ENCODE measurements around the gene CIP2A. TPM values are rescaled to one million over a fixed set of nuclear protein-coding genes. Genes with fewer than 3 reads are reported as not detected.

Gene CIP2A
- total and polyA plus RNA-seq, 2 of the 13 experiments (the other 11 are each of a cell fraction or from before 2014, with no cell fraction given), result 7.8 to 36.9 TPM

- FAIRE-seq (no peak), DNase-seq (ENCODE audit: low spot score) (no peak), ATAC-seq (no peak)
- H4K20me1 ChIP-seq (ENCODE audit: insufficient read depth, low read length), result no peaks in the 10 kb centered on the region
- H3K4me1 ChIP-seq (ENCODE audit: insufficient read depth, low read length), result no peaks in the 10 kb centered on the region
- no peak for TF ChIP-seq NFRKB (IDR thresholded peaks at IDR 0.05)
- no peak for TF ChIP-seq REL (CRISPR knock-in tag; conservative IDR thresholded peaks at IDR 0.05)
- no peak for TF ChIP-seq DR1 (CRISPR knock-in tag; IDR thresholded peaks at IDR 0.05)
- no peak for TF ChIP-seq KLF13 (CRISPR knock-in tag; IDR thresholded peaks at IDR 0.05)
- no peak for TF ChIP-seq ZNF138 (CRISPR knock-in tag; IDR thresholded peaks at IDR 0.05; ENCODE audit: low read depth)
- no peak for TF ChIP-seq ETV5 (CRISPR knock-in tag; IDR thresholded peaks at IDR 0.05; ENCODE audit: borderline replicate concordance)
- TF ChIP-seq MEIS1 (CRISPR knock-in tag; IDR thresholded peaks at IDR 0.05; ENCODE audit: borderline replicate concordance), result no peak
- no peak for TF ChIP-seq ZNF383 (CRISPR knock-in tag; IDR thresholded peaks at IDR 0.05; ENCODE audit: borderline replicate concordance)
- no peak for TF ChIP-seq ZNF3 (CRISPR knock-in tag; IDR thresholded peaks at IDR 0.05)
- TF ChIP-seq YEATS4 (CRISPR knock-in tag; IDR thresholded peaks at IDR 0.05; ENCODE audit: borderline replicate concordance), result no peak
- no peak for TF ChIP-seq NFKB2 (CRISPR knock-in tag; IDR thresholded peaks at IDR 0.05; ENCODE audit: borderline replicate concordance)
- ChIA-PET POLR2A (no interaction called here), CTCF (ENCODE audit: low intra/inter-chr PET ratio, low total read pairs) (no interaction called here)
- H3K9me3 ChIP-seq (ENCODE audit: low read length), result no peaks in the 10 kb centered on the region
- H3K4me3 ChIP-seq (replicated peaks in 1 of 3; ENCODE audit: insufficient read depth in 1 of 3, low read depth in 2 of 3, low read length in 3 of 3), result no peak overlapping the region
- H3K36me3 ChIP-seq (replicated peaks in 1 of 2; ENCODE audit: control insufficient read depth in 1 of 2, insufficient read depth in 2 of 2, low read length in 2 of 2), result no peaks in the 10 kb centered on the region
- no peaks in the 10 kb centered on the region for H3K79me2 ChIP-seq (ENCODE audit: insufficient read depth, low read length)
- H3K27ac ChIP-seq (ENCODE audit: extremely low read length, insufficient read depth, low read length), result no peak overlapping the region
- H3K27me3 ChIP-seq (ENCODE audit: control insufficient read depth in 1 of 2, insufficient read depth in 2 of 2, low read length in 2 of 2), result no peaks in the 10 kb centered on the region; a peak in 1 of 5 replicates
- no peak overlapping the region for H3K9ac ChIP-seq (ENCODE audit: insufficient read depth, low read depth, low read length)
- in situ Hi-C loops (cut with HindIII; ENCODE audit: extremely low pct_ligation_motif_present, low pct_unique_long_range_greater_than_20kb) (no loop called here), intact Hi-C loops (cut with micrococcal nuclease; ENCODE audit: unreplicated experiment) (no loop called here)
- no peak overlapping the region for H3K4me2 ChIP-seq (ENCODE audit: low read depth, low read length)
- 0% methylated on average over 2 of the region's 2 CpGs for WGBS (ENCODE audit: low lambda C conversion rate)
- H2AFZ ChIP-seq (ENCODE audit: low read length), result no peak overlapping the region
- no TSS peak for BruUV-seq (replicated peaks)
These were observed 79.4 kb downstream of the CIP2A start for GRCh38 chr3:108509871-108510270.

- H3K9me3 ChIP-seq (ENCODE audit: low read length), result no peaks in the 10 kb centered on the region
- H3K4me2 ChIP-seq (ENCODE audit: low read depth, low read length), result no peak overlapping the region
- ChIA-PET POLR2A (no interaction called here), CTCF (ENCODE audit: low intra/inter-chr PET ratio, low total read pairs) (no interaction called here)
- H3K27ac ChIP-seq (ENCODE audit: extremely low read length, insufficient read depth, low read length), result no peak overlapping the region
- ATAC-seq, result no peak
- H3K9ac ChIP-seq (ENCODE audit: insufficient read depth, low read depth, low read length), result no peak overlapping the region
- H3K4me1 ChIP-seq (ENCODE audit: insufficient read depth, low read length), result no peaks in the 10 kb centered on the region
- BruUV-seq (replicated peaks), result no TSS peak
- no peaks in the 10 kb centered on the region; a peak in 1 of 5 replicates for H3K27me3 ChIP-seq (ENCODE audit: control insufficient read depth in 1 of 2, insufficient read depth in 2 of 2, low read length in 2 of 2)
- no peaks in the 10 kb centered on the region for H4K20me1 ChIP-seq (ENCODE audit: insufficient read depth, low read length)
- FAIRE-seq, result no peak
- 38% methylated on average over 3 of the region's 3 CpGs for WGBS (ENCODE audit: low lambda C conversion rate)
- TF ChIP-seq ZNF263 (CRISPR knock-in tag; IDR thresholded peaks at IDR 0.05), result no peak
- TF ChIP-seq RFXANK (CRISPR knock-in tag; IDR thresholded peaks at IDR 0.05), result no peak
- TF ChIP-seq ZMYM2 (CRISPR knock-in tag; IDR thresholded peaks at IDR 0.05), result no peak
- no peak for TF ChIP-seq ZBTB1 (CRISPR knock-in tag; IDR thresholded peaks at IDR 0.05; ENCODE audit: borderline replicate concordance)
- TF ChIP-seq NRL (CRISPR knock-in tag; IDR thresholded peaks at IDR 0.05; ENCODE audit: borderline replicate concordance), result no peak
- TF ChIP-seq ZKSCAN1 (IDR thresholded peaks at IDR 0.05; ENCODE audit: low read length), result no peak
- no peak for TF ChIP-seq ZNF232 (CRISPR knock-in tag; IDR thresholded peaks at IDR 0.05; ENCODE audit: borderline replicate concordance)
- TF ChIP-seq ZNF160 (CRISPR knock-in tag; IDR thresholded peaks at IDR 0.05), result no peak
- no peaks in the 10 kb centered on the region for H3K79me2 ChIP-seq (ENCODE audit: insufficient read depth, low read length)
- H3K4me3 ChIP-seq (replicated peaks in 1 of 3; ENCODE audit: insufficient read depth in 1 of 3, low read depth in 2 of 3, low read length in 3 of 3), result no peak overlapping the region
- H3K36me3 ChIP-seq (replicated peaks in 1 of 2; ENCODE audit: control insufficient read depth in 1 of 2, insufficient read depth in 2 of 2, low read length in 2 of 2), result no peaks in the 10 kb centered on the region
- DNase-seq (ENCODE audit: low spot score), result no peak
- intact Hi-C loops (cut with micrococcal nuclease; ENCODE audit: unreplicated experiment), result no loop called here
- in situ Hi-C loops (cut with HindIII; ENCODE audit: extremely low pct_ligation_motif_present, low pct_unique_long_range_greater_than_20kb), result no loop called here
- no peak overlapping the region for H2AFZ ChIP-seq (ENCODE audit: low read length)
These were observed 80.0 kb downstream of the CIP2A start for GRCh38 chr3:108509263-108509662.
